ENCODE results near the gene TEDC1. TPM values are rescaled to one million over a fixed set of nuclear protein-coding genes. Genes with fewer than 3 reads are reported as not detected.

The TEDC1 gene
- total and polyA plus RNA-seq, 2 donors from 2014 or later = 6.9 to 13.2 TPM

GRCh38 chr14:105444859-105445258, 46.2 kb upstream of the TEDC1 start:
- intact Hi-C loops (cut with DNase I) = no loop called here
- H3K9ac ChIP-seq (ENCODE audit: low read length in 3 of 3) = no peak overlapping the region
- H3K9me3 ChIP-seq (ENCODE audit: control insufficient read depth in 2 of 3, insufficient read depth in 1 of 3, low read length in 3 of 3) = no peaks in the 10 kb centered on the region
- no peaks in the 10 kb centered on the region for H3K4me1 ChIP-seq (ENCODE audit: control insufficient read depth in 2 of 3, insufficient read depth in 2 of 3, low read depth in 1 of 3, low read length in 3 of 3)
- peaks cover 0 to 2% (median 0%) of the 10 kb centered on the region in 3 donors for H3K36me3 ChIP-seq (ENCODE audit: control insufficient read depth in 2 of 3, insufficient read depth in 3 of 3, low read length in 3 of 3)
- H3K27me3 ChIP-seq (ENCODE audit: control insufficient read depth, insufficient read depth, low read length) = no peaks in the 10 kb centered on the region
- no peak for FAIRE-seq
- peak in 1 of 5 donors; percentile 70 for DNase-seq
- no peak overlapping the region for H3K27ac ChIP-seq (ENCODE audit: low read depth in 2 of 2, low read length in 2 of 2)
- H3K4me3 ChIP-seq (ENCODE audit: low read length in 3 of 3) = no peak overlapping the region
- TF ChIP-seq CTCF (IDR thresholded peaks at IDR 0.05; ENCODE audit: borderline replicate concordance, extremely low read depth, insufficient read depth) = no peak

GRCh38 chr14:105445290-105445689, 45.8 kb upstream of the TEDC1 start:
- Histone ChIP-seq H3K4me3 (ENCODE audit: low read length in 3 of 3) (no peak overlapping the region), H3K9ac (ENCODE audit: low read length in 3 of 3) (no peak overlapping the region), H3K9me3 (ENCODE audit: control insufficient read depth in 2 of 3, insufficient read depth in 1 of 3, low read length in 3 of 3) (no peaks in the 10 kb centered on the region), H3K36me3 (ENCODE audit: control insufficient read depth in 2 of 3, insufficient read depth in 3 of 3, low read length in 3 of 3) (peaks cover 0 to 2% (median 0%) of the 10 kb centered on the region in 3 donors), H3K4me1 (ENCODE audit: control insufficient read depth in 2 of 3, insufficient read depth in 2 of 3, low read depth in 1 of 3, low read length in 3 of 3) (no peaks in the 10 kb centered on the region), H3K27ac (ENCODE audit: low read depth in 2 of 2, low read length in 2 of 2) (no peak overlapping the region), H3K27me3 (ENCODE audit: control insufficient read depth, insufficient read depth, low read length) (no peaks in the 10 kb centered on the region)
- DNase-seq (peak in 1 of 5 donors; percentile 77), FAIRE-seq (no peak)
- intact Hi-C loops (cut with DNase I) = no loop called here
- no peak for TF ChIP-seq CTCF (IDR thresholded peaks at IDR 0.05; ENCODE audit: borderline replicate concordance, extremely low read depth, insufficient read depth)

GRCh38 chr14:105445901-105446845, 44.9 kb upstream of the TEDC1 start:
- DNase-seq = peak in 1 of 5 donors; percentile 48

More at GRCh38 chr14:105445901-105446845, 44.9 kb upstream of the TEDC1 start:
- FAIRE-seq = no peak
- no peaks in the 10 kb centered on the region for H3K27me3 ChIP-seq (ENCODE audit: control insufficient read depth, insufficient read depth, low read length)
- H3K9ac ChIP-seq (ENCODE audit: low read length in 3 of 3) = no peak overlapping the region
- H3K36me3 ChIP-seq (ENCODE audit: control insufficient read depth in 2 of 3, insufficient read depth in 3 of 3, low read length in 3 of 3) = peaks cover 0 to 3% (median 0%) of the 10 kb centered on the region in 3 donors
- no peaks in the 10 kb centered on the region for H3K4me1 ChIP-seq (ENCODE audit: control insufficient read depth in 2 of 3, insufficient read depth in 2 of 3, low read depth in 1 of 3, low read length in 3 of 3)
- H3K4me3 ChIP-seq (ENCODE audit: low read length in 3 of 3) = no peak overlapping the region
- no peak for TF ChIP-seq CTCF (IDR thresholded peaks at IDR 0.05; ENCODE audit: borderline replicate concordance, extremely low read depth, insufficient read depth)
- intact Hi-C loops (cut with DNase I) = no loop called here
- H3K27ac ChIP-seq (ENCODE audit: low read depth in 2 of 2, low read length in 2 of 2) = no peak overlapping the region
- no peaks in the 10 kb centered on the region for H3K9me3 ChIP-seq (ENCODE audit: control insufficient read depth in 2 of 3, insufficient read depth in 1 of 3, low read length in 3 of 3)

Data from kidney (tissue), 14 donors.